NCI-H146 treated with DMSO at 0.1 percent for 48 hours (cell line): ENCODE results near the gene SH3BP4.

Experiments
- DNase-seq: peaks from one replicate; lab custom pipeline; 2025; ENCODE audit not compliant: unreplicated experiment; lab: John Stamatoyannopoulos, UW

The SH3BP4 gene

DNA sequence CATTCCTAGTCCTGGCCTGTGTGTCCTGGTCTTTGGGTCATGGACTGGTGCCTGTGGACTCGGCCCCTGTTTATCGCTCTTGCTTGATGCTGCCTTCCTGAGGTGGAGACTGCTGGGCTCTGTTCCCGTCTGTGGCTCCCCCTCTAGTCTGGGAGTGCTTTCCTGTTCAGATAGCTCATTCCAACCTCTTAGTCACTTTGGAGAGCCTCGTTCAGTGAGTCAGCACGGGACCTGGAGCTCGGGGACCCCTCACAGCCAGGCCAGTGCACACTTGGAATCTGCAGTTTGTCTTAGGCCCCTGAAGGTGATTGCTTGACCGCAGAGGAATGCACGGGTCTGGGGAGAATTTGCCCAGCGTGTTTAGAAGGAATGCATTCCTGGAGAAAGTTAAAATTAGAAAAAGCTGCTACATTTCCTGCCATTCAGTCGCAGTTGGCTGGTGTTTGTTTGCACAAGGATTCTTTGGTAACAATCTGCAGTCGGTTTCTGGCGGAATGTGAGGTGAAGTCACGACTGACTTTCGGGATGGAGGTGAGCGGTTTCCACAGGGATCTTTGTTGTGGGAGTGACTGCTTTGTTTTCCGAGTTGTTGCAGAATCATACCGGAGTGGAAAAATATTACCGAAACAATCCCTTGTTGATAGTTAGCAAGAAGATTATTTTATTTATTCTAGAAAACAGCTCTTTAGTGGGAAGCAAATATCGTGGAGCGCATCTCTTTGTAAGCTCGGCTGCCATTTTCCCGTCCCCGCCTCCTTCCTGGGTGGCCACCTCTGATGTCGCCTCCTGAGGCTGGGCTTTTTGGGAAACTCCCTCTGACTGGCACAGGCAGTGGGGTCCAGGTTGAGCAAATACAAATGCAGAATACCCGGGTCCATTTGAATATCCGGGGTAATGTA is 29.6 kb downstream of the SH3BP4 start:
- DNase-seq, result no peak

DNA sequence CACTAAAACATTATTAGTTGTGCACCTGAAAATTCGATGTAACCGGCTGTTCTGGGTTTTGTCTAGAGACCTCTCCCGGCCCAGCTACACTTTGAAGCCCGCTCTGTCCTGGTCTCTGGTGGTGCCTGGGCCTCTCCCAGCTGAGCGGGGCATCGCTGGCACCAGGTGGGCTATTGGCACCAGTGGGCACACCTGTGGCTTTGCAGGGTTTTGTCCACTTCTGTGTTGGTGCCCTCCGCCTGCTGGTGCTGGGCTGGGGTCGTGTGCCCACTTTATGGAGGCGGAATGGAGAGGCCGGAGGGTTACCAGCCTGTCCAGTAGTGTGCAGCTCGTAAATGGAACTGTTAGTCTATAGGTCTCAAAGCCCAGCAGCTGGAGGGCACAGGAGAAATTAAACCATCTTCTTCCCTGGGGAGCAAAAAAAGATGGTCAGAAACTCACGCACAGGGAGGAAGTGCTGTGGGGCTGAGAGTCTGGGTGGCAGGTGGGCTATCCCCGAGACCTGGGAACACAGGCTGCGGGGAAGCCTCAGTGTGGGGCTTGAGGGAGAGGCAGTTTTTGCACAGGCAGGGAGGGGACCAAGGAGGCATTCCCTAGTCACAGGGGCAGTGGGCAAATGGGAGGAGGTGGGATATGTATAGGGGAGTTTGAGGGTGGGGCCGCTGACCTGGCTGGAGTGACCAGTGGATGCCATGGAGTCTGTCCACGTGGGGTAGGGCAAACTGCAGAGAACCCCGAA is 30.4 kb downstream of the SH3BP4 start:
- DNase-seq, result no peak

DNA sequence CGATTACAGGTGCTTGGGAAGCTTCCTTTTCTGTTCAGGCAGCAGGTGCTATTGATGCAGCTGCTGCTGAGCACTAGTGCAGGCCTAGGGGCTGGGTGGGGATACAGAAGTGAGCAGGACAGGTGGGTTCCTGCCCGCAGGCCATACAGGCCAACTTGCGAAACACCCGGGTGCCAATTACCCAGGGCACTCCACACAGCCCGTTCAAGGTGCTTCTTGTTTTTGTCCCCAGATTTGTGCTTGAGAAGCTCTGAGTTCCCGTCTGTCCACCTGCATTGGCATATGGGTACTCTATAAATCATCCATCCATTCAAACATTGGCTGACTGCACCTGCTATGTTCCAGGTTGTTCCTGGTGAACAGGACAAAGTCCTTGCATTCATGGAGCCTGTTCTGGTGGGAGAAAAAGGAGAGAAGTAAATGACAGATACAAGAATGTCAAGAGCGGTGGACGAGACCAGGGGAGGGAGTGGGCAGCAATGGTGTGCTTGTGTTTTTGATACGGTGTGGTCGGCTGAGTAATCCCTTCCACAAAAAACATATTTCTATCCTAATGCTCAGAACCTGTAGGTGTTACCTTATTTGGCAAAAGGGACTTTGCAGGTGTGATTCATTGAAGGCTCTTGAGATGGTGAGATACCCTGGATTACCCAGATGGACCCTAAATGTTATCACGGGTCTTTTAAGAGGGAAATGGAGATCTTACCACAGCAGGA is 31.4 kb downstream of the SH3BP4 start:
- DNase-seq, result peak; percentile 81

DNA sequence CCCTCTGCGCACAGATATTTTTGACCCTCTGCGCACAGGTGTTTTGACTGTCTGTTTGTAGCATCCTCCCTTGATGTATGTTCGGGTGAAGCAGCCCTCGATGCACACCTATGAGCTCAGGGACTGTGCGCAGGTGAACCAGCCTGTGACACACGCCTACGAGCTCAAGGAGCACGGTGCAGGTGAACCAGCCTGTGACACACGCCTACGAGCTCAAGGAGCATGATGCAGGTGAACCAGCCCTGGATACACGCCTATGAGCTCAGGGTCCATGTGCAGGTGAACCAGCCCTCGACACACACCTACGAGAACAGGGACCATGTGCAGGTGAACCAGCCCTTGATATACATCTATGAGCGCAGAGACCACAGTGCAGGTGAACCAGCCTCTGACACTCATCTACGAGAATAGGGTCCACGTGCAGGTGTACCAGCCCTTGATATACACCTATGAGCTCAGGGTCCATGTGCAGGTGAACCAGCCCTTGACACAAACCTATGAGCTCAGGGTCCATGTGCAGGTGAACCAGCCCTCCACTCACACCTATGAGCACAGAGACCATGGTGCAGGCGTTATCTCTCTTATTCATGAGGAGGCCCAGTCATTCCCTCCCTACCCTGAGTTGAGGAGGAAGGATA is 33.9 kb downstream of the SH3BP4 start:
- DNase-seq, result no peak

DNA sequence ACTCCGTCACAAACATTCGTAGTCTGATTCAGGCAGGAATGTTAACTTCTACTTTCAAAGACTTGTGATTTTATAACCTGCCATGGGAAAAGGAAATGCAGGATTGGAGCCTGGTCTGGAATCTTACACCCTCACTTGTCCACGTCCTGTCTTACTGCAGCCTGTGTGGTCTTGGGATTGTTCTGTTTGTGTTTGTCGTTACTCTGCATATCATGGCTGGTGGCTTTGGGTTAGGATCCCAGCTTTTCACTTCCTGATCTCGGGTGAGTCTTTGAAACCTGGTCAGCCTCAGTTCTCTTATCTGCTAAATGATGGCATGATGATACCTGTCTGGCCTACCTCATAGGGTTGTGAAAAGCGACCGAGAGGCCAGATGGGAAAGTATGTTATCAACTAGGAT is 34.6 kb downstream of the SH3BP4 start:
- no peak for DNase-seq

DNA sequence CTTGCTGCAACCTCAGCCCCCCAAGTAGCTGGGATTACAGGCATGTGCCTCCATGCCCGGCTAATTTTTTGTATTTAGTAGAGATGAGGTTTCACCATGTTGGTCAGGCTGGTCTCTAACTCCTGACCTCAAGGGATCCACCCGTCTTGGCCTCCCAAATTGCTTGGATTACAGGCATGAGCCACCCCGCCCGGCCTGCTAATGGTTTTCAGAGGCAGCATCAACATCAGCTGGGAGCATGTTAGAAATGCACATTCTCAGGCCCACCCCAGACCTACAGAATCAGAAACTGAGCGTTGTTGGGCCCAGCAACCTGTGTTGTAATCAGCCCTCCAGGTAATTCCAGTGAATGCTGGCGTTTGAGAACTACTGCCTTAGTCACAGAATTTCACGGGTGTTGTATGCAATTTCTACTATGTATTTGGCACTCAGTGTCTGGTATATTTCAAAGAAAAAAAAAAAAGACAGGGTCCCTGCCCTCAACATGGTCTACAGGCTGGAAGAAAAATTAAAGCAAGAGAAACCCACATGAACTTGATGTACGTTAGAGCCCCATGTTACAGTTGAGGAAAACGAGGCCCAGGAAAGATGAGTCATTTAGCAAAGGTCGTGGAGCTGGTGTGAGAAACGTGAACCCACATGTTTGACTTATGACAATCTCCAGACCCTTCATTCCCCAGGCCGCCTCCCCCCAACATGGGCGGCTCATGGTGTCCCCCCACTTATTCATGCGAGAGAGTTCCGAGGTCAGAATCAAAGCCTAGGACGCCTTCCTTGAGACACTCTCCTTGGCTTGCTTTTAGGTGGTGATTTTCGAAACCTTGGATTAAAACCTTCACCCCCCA is 35.3 kb downstream of the SH3BP4 start:
- DNase-seq, result no peak

DNA sequence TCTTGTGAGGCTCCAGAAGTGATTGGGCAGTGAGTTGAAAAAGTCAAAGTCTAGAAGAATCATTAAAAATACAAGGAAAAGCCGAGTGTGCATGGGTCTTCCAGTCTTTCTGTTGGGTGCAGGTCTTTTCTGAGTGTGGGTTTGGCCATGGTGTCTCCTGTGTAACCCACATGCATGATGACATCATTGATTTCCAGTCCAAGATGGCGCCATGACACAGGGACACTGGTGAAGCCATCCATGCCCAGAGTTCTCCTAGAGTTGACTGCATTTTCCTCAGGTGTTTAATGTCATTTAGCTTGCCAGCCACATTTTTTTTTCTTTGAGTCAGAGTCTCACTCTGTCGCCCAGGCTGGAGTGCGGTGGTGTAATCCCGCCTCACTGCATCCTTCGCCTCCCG is 35.9 kb downstream of the SH3BP4 start:
- no peak for DNase-seq

DNA sequence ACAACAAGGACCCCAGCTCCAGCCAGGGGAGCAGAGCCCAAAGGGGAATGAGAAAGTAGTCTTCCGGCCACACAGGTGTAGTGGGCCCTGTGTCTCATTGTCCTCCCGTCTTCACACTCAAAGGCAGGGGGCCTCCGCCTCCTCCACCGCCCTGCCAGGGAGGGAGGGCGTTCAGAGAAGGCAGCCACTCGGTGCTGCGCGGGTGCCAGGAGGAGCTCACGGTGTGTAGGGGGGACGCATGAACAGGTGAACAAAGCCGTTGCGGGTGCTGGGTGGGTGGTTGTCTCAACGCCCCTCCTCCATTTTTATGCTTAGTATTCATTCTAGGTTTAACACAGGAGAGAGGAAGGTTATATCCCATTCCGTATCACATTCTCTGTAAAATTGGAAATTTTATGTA is 36.7 kb downstream of the SH3BP4 start:
- no peak for DNase-seq

DNA sequence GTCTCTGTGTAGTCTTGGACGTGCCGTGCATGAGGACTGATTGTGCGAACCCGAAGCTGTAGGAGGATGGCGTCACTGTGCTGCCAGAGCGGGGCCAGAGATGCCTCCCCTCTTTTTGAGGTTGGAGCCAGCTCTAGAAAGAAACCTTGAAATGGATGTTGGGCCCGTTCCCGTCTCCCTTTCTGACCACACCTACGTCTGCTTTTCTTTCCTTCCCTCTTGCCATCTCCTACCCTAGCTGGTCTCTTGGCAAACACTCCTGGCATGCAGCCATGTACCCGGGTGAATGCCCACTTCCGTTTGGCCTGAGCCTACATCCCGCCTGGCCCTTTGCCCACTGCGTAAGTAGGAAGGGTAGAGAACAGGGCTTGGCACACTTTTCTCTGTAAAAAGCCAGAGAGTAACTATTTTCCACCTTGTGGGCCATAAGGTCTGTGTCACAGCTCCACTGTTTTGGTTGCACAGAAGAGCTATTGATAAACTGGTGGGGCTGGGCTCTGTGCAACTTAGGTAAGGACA is 37.4 kb downstream of the SH3BP4 start:
- DNase-seq, result no peak

DNA sequence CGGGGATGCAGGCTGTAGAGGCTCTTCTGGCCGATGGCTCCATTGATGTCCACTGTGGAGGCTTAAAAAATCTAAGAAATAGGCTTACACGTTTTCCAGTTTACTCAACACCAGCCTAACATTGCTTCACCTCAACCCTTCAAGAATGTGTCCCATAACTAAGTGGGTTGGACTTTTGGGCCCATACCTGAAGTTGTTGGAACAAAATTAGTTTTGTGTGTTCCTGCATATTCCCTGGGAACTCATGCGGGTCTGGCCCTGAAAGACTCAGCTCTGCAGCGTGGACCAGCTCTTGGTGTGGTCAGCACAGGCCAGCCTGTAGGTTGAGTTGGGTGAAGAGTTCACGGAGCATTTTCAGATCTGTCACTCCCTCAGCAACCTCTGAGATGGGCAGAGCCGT is 38.5 kb downstream of the SH3BP4 start:
- no peak for DNase-seq

DNA sequence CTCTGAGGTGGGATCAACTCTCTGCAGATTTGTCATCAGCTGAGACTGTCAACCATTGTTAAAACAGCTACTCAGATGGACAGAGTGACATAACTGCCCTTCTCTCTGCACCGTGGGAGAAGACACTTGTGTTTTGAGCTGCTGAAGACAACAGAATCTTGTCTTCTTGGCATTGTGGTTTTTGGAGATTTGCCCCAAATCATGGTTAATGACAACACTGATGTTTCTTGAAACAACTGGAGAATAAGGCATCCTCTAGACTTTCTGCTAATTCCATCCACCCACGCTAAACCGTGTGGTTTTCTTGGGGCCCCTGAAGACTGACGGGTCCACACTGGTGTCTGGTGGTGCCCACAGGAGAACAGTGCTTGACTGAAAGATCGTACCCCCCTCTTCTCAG is 39.5 kb downstream of the SH3BP4 start:
- no peak for DNase-seq

DNA sequence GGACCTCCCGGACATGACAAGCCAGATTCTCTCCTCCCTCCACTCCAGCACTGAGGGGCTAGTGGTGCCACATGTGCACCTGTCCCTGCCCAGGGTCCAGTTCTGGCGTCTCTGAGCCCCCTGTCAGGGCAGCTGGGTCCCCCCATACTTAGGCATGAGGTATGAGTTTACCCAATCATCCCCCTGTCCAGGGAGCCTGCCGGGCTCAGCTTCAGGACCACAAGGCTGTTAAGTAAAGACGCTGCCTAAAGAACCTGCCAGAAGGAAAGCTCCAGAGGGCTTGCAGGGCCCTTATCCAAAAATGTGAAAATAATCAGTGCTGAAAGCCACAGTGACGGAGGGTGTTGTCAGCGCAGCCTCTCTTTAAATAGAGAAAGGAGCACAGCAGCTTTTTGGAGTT is 40.0 kb downstream of the SH3BP4 start:
- DNase-seq, result no peak

DNA sequence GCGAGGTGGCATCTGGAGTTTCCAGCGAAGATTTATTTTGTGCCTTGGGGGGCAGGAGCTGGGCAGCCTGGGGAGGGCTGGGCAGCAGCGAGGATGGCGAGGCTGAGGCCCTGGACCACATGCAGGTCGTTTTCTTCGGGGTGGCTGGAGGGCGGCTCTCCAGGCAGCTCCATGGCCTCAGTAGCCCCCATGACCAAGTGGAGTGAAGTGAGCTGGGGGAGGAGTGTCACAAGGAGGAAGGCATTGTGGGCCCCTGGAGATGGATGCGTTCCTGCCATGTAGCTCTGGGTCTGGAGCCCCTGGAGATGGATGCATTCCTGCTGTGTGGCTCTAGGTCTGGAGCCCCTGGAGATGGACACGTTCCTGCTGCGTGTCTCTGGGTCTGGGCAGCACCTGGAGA is 40.4 kb downstream of the SH3BP4 start:
- no peak for DNase-seq

DNA sequence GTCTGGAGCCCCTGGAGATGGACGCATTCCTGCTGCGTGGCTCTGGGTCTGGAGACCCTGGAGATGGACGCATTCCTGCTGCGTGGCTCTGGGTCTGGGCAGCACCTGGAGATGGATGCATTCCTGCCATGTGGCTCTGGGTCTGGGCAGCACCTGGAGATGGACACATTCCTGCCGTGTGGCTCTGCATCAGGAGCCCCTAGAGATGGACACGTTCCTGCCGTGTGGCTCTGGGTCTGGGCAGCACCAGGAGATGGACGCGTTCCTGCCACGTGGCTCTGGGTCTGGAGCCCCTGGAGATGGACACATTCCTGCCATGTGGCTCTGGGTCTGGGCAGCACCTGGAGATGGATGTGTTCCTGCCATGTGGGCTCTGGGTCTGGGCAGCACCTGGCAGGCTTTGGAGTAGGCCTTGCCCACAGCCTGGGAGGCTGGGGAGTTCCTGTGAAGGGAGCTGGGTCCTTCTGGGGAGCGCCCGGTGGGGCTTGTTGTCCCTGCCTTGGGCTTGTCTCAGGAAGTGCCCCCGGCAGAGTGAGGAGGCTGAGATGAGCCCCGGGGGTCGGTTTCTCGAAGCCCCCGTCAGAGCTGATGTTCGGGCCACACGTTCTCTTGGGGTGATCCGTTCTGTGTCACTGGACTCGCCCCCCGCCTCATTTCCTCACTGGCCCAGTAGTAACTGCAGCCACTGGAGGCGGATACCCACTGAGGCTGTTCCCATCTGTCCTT is 41.0 kb downstream of the SH3BP4 start:
- DNase-seq, result no peak

DNA sequence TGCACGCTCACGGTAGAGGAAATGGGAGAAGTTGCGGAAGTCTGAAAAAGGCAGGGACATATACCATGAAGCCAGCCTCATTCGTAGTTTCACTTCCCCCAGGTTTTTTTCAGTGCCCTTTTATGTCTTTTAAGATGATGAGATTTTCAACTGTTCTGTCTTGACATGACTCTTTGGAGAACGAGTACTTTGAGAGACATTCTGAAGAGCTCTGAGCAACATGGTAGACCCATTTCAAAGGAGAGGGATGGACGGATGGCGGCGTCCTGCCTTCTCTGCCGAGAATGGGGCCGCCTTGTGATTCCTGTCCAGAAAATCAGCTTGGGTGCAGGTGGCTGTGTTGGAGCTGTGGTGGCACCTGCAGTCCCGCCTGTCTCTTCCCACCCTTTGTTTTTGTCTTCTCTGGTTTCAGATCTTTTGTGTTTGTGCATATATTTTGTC is 41.7 kb downstream of the SH3BP4 start:
- peak; percentile 55 for DNase-seq

DNA sequence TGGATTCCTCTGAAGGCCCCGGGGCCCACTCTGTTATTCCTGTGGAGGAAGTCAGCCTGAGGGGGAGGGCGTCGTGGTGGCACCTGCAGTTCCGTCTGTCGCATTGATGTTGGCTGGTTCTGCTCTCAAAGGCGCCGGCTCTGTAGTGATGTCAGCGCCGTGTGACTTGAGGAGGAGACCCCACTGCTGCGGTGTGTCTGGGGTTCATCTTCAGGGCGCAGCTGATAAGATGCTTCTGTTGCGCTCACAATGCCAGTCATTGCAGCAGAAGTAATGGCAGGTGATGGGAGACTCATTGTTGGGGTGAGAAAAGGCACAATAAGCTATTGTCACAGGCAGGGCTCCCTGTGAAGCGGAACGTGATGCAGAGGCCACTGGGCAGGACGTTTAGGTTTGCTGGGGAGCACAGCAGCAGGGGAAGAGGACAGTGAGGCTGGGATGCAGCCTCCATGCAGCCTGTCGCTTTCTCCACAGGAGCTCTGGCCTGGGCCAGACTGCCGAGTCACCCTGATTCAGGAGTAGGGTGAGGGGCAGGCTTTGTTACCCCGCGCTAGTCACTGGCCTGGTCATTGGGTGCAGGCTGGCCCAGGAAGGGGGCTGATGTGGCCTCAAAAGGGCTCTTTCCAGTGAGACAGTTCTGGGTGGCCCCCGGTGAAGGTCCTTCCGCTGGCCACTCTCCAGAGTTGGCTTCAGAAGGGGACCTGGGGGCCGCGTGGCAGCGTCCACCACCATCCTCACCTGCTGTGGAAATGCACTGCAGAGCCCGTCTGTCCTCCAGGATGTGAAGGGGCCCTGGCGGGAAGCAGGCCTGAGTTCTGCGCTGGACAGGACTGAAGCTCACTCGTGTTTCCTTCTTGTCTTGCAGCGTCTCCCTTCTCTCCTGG is 42.9 kb downstream of the SH3BP4 start:
- peak; percentile 42 for DNase-seq

DNA sequence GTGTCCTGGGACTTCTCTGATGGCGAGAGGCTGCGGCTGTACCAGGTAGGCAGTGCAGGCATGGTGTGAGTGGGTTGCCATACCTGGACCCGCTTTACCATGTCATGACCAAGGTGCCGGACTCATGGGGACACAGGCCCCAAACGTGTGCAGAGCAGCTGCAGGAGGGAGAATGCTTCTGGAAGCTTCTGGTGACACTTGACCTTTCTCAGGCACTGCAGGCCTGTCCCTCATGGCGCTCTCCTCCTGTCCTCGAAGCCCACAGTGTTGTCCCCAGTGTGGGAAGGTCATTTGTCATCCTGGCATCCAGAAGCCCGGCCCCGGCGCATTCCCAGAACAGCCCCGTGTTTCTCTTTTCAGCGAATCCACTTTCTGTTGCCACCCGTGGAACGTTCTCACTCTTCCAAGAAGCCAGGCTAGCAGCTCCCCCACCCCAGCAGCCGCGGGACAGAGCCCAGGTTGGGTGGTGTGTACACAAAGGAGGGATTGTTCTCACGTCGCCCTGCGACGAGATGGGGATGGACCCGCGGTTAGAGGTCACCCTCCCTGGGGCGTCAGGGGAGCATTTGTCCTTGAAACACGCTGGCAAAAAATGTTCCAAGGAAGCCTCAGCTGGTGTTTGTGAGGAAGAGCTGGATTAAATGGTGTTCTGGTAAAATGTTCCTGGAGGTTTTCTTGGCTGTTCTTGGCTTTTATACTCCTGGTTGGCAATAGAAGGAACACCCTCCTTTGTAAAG is 43.7 kb downstream of the SH3BP4 start:
- DNase-seq, result no peak
